ENCODE data around the gene HRH2.

HRH2 gene

GRCh38 chr5:175736652-175737051, 78.8 kb downstream of the HRH2 start:
- POLR2A ChIA-PET: no interaction called here
- CTCF ChIA-PET: no interaction called here
- DNase-seq (ENCODE audit: extremely low spot score): no peak
- TF ChIP-seq ZNF384 (IDR thresholded peaks at IDR 0.05) (no peak), SP1 (IDR thresholded peaks at IDR 0.05) (no peak), NFRKB (IDR thresholded peaks at IDR 0.05) (no peak), HDGF (IDR thresholded peaks at IDR 0.05; ENCODE audit: borderline replicate concordance) (no peak), SUZ12 (IDR thresholded peaks at IDR 0.05) (no peak), TARDBP (IDR thresholded peaks at IDR 0.05) (no peak)

- CTCF ChIA-PET: no interaction called here
- TF ChIP-seq ZNF384 (IDR thresholded peaks at IDR 0.05) (no peak), SUZ12 (IDR thresholded peaks at IDR 0.05) (no peak), CTBP1 (IDR thresholded peaks at IDR 0.05; ENCODE audit: borderline replicate concordance) (no peak), FOXK2 (IDR thresholded peaks at IDR 0.05) (no peak), ELF4 (IDR thresholded peaks at IDR 0.05) (no peak), FOXA1 (IDR thresholded peaks at IDR 0.05) (no peak), BHLHE40 (IDR thresholded peaks at IDR 0.05; ENCODE audit: borderline replicate concordance) (no peak), SP1 (IDR thresholded peaks at IDR 0.05) (no peak), LEF1 (IDR thresholded peaks at IDR 0.05; ENCODE audit: borderline replicate concordance) (no peak), L3MBTL2 (conservative IDR thresholded peaks at IDR 0.05) (no peak), PKNOX1 (IDR thresholded peaks at IDR 0.05) (no peak), FOXM1 (IDR thresholded peaks at IDR 0.05; ENCODE audit: borderline replicate concordance) (no peak), ARNT (IDR thresholded peaks at IDR 0.05) (no peak), HDGF (IDR thresholded peaks at IDR 0.05; ENCODE audit: borderline replicate concordance) (no peak), NFRKB (IDR thresholded peaks at IDR 0.05) (no peak)
- POLR2A ChIA-PET: no interaction called here
- no peak for DNase-seq (ENCODE audit: extremely low spot score)
Observed at GRCh38 chr5:175737481-175737880, 79.6 kb downstream of the HRH2 start.

GRCh38 chr5:175738126-175738525, 80.3 kb downstream of the HRH2 start:
- DNase-seq (ENCODE audit: extremely low spot score): no peak
- no peak for TF ChIP-seq PKNOX1 (IDR thresholded peaks at IDR 0.05)
- no peak for TF ChIP-seq FOXA1 (IDR thresholded peaks at IDR 0.05)
- no peak for TF ChIP-seq TARDBP (IDR thresholded peaks at IDR 0.05)
- TF ChIP-seq SP1 (IDR thresholded peaks at IDR 0.05): no peak
- no peak for TF ChIP-seq L3MBTL2 (conservative IDR thresholded peaks at IDR 0.05)
- TF ChIP-seq BHLHE40 (IDR thresholded peaks at IDR 0.05; ENCODE audit: borderline replicate concordance): no peak
- no peak for TF ChIP-seq LEF1 (IDR thresholded peaks at IDR 0.05; ENCODE audit: borderline replicate concordance)
- no peak for TF ChIP-seq CTBP1 (IDR thresholded peaks at IDR 0.05; ENCODE audit: borderline replicate concordance)
- TF ChIP-seq ARNT (IDR thresholded peaks at IDR 0.05): no peak
- no peak for TF ChIP-seq SUZ12 (IDR thresholded peaks at IDR 0.05)
- TF ChIP-seq FOXM1 (IDR thresholded peaks at IDR 0.05; ENCODE audit: borderline replicate concordance): no peak
- TF ChIP-seq HDGF (IDR thresholded peaks at IDR 0.05; ENCODE audit: borderline replicate concordance): no peak
- TF ChIP-seq NFRKB (IDR thresholded peaks at IDR 0.05): no peak
- no peak for TF ChIP-seq ELF4 (IDR thresholded peaks at IDR 0.05)
- no peak for TF ChIP-seq FOXK2 (IDR thresholded peaks at IDR 0.05)
- no peak for TF ChIP-seq ZNF384 (IDR thresholded peaks at IDR 0.05)
- CTCF ChIA-PET: no interaction called here
- POLR2A ChIA-PET: no interaction called here

GRCh38 chr5:175738602-175739133, 80.8 kb downstream of the HRH2 start:
- CTCF ChIA-PET: no interaction called here
- POLR2A ChIA-PET: no interaction called here
- no peak for DNase-seq (ENCODE audit: extremely low spot score)

GRCh38 chr5:175740014-175740413, 82.1 kb downstream of the HRH2 start:
- no peak for DNase-seq (ENCODE audit: extremely low spot score)
- TF ChIP-seq ZNF384 (IDR thresholded peaks at IDR 0.05) (no peak), ELF4 (IDR thresholded peaks at IDR 0.05) (no peak), ARNT (IDR thresholded peaks at IDR 0.05) (no peak), NFRKB (IDR thresholded peaks at IDR 0.05) (no peak), HDGF (IDR thresholded peaks at IDR 0.05; ENCODE audit: borderline replicate concordance) (no peak), SUZ12 (IDR thresholded peaks at IDR 0.05) (no peak), TARDBP (IDR thresholded peaks at IDR 0.05) (no peak), LEF1 (IDR thresholded peaks at IDR 0.05; ENCODE audit: borderline replicate concordance) (no peak)
- ChIA-PET POLR2A (no interaction called here), CTCF (interaction anchor here (0.9 kb wide), 1 partner anchor 10 kb away, joined by 4 read pairs; no protein-coding TSS in a partner anchor)

More at GRCh38 chr5:175738602-175739133, 80.8 kb downstream of the HRH2 start:
- TF ChIP-seq HDGF (IDR thresholded peaks at IDR 0.05; ENCODE audit: borderline replicate concordance) (no peak), SUZ12 (IDR thresholded peaks at IDR 0.05) (no peak), ELF4 (IDR thresholded peaks at IDR 0.05) (no peak), ZNF384 (IDR thresholded peaks at IDR 0.05) (no peak), ARNT (IDR thresholded peaks at IDR 0.05) (no peak), CTBP1 (IDR thresholded peaks at IDR 0.05; ENCODE audit: borderline replicate concordance) (no peak), FOXM1 (IDR thresholded peaks at IDR 0.05; ENCODE audit: borderline replicate concordance) (no peak)

GRCh38 chr5:175741556-175741955, 83.7 kb downstream of the HRH2 start:
- ChIA-PET POLR2A (no interaction called here), CTCF (interaction anchor here (0.8 kb wide), 1 partner anchor 55 kb away, joined by 3 read pairs; no protein-coding TSS in a partner anchor)
- TF ChIP-seq BHLHE40 (IDR thresholded peaks at IDR 0.05; ENCODE audit: borderline replicate concordance): no peak
- TF ChIP-seq CTBP1 (IDR thresholded peaks at IDR 0.05; ENCODE audit: borderline replicate concordance): no peak
- no peak for TF ChIP-seq FOXM1 (IDR thresholded peaks at IDR 0.05; ENCODE audit: borderline replicate concordance)
- no peak for TF ChIP-seq ARNT (IDR thresholded peaks at IDR 0.05)
- TF ChIP-seq TARDBP (IDR thresholded peaks at IDR 0.05): no peak
- TF ChIP-seq NFRKB (IDR thresholded peaks at IDR 0.05): no peak
- no peak for TF ChIP-seq PKNOX1 (IDR thresholded peaks at IDR 0.05)
- no peak for TF ChIP-seq LEF1 (IDR thresholded peaks at IDR 0.05; ENCODE audit: borderline replicate concordance)
- TF ChIP-seq ZNF384 (IDR thresholded peaks at IDR 0.05): no peak
- no peak for TF ChIP-seq FOXK2 (IDR thresholded peaks at IDR 0.05)
- TF ChIP-seq FOXA1 (IDR thresholded peaks at IDR 0.05): no peak
- TF ChIP-seq HDGF (IDR thresholded peaks at IDR 0.05; ENCODE audit: borderline replicate concordance): no peak
- no peak for DNase-seq (ENCODE audit: extremely low spot score)

All from HEK293T (cell line).